K562 (cell line): ENCODE data around the gene CLHC1. TPM values are rescaled to one million over a fixed set of nuclear protein-coding genes. Genes with fewer than 3 reads are reported as not detected.

Experiments used
- ETS2 ChIP-seq: IDR thresholded peaks from 2 replicates; pipeline ENCODE4 v1.6.1; 2016; ENCODE audit warnings: borderline replicate concordance, missing genetic modification characterization, mild to moderate bottlenecking, moderate library complexity, missing compliant biosample characterization; ENCODE audit not compliant: poor library complexity, severe bottlenecking
- FOXJ2 ChIP-seq: fragments of 200-800 bp; sonication (Bioruptor generic); IDR thresholded peaks from 2 replicates; pipeline ENCODE4 v1.6.1; 2016; ENCODE audit warnings: missing genetic modification characterization, missing compliant biosample characterization
- JUNB ChIP-seq: fragments of 450-650 bp; formaldehyde crosslinking; conservative IDR thresholded peaks from 2 replicates; pipeline ENCODE4 v1.4.0; 2020; ENCODE audit warnings: mild to moderate bottlenecking
- PHB ChIP-seq: fragments of 250-450 bp; sonication (Bioruptor Pico); IDR thresholded peaks from 2 replicates; pipeline ENCODE4 v1.5.0; 2021
- PHF20 ChIP-seq: fragments of 450-650 bp; IDR thresholded peaks from 2 replicates; pipeline ENCODE4 v1.6.1; 2018; ENCODE audit not compliant: partially characterized antibody
- PHTF2 ChIP-seq: fragments of 250-450 bp; sonication (Bioruptor Pico); IDR thresholded peaks from 2 replicates; pipeline ENCODE4 v1.5.0; 2021; ENCODE audit warnings: mild to moderate bottlenecking
- RNF219 ChIP-seq: fragments of 250-450 bp; sonication (Bioruptor Pico); IDR thresholded peaks from 2 replicates; pipeline ENCODE4 v1.5.0; 2022; ENCODE audit warnings: mild to moderate bottlenecking
- TAF7 ChIP-seq: fragments of 450-650 bp; IDR thresholded peaks from 2 replicates; pipeline ENCODE4 v1.6.1; 2016; ENCODE audit warnings: missing genetic modification characterization, missing compliant biosample characterization
- TAL1 ChIP-seq: fragments of 450-650 bp; IDR thresholded peaks from 2 replicates; pipeline ENCODE4 v1.6.1; 2016; ENCODE audit warnings: mild to moderate bottlenecking
- TBP ChIP-seq: optimal IDR thresholded peaks from 2 replicates; pipeline ENCODE3; 2011; ENCODE audit warnings: low read depth, low read length, improper control_type of control experiment
- XRCC5 ChIP-seq: fragments of 200-400 bp; formaldehyde crosslinking; IDR thresholded peaks from 2 replicates; pipeline ENCODE4 v1.6.1; 2017; ENCODE audit warnings: low read depth, mild to moderate bottlenecking, low read length
- ZBTB12 ChIP-seq: fragments of 250-450 bp; sonication (Bioruptor Pico); IDR thresholded peaks from 2 replicates; pipeline ENCODE4 v1.4.0; 2020
- ZNF124 ChIP-seq: sonication (generic); formaldehyde crosslinking; IDR thresholded peaks from 2 replicates; pipeline ENCODE4 v1.8.1; 2022; ENCODE audit warnings: missing genetic modification reagents
- ZNF282 ChIP-seq: sonication (generic); formaldehyde crosslinking; IDR thresholded peaks from 2 replicates; pipeline ENCODE4 v1.8.1; 2023; ENCODE audit warnings: missing genetic modification reagents
- ZNF512 ChIP-seq: IDR thresholded peaks from 2 replicates; pipeline ENCODE4 v1.6.1; 2016; ENCODE audit warnings: missing genetic modification characterization, missing compliant biosample characterization
- polyA plus RNA-seq, 8 experiments: library from polyadenylated mRNA; depleted of rRNA in 4 of 8; stranded (reverse) in 5 of 8; unstranded in 3 of 8; fragments of >200 nt; fragmentation: Nextera tagmentation in 2 of 8; fragmentation: Illumina TruSeq in 1 of 8; extraction: Ambion mirVana in 2 of 8; extraction: Trizol in 1 of 8; gene quantifications; 2 replicates each; pipeline versions ENCODE4 v1.2.1 to v1.2.3, GENCODE V29; 2011 to 2014; ENCODE audit warnings: inconsistent platforms in 1 of 8, missing spikeins in 1 of 8
- total RNA-seq, 7 experiments: library from RNA; depleted of rRNA in 6 of 7; stranded (reverse); fragments of >200 nt in 6 of 7; fragmentation: Illumina TruSeq in 2 of 7; extraction: Trizol in 2 of 7; gene quantifications; 2 replicates each; pipeline versions ENCODE4 v1.2.1 to v1.2.3, GENCODE V29; 2011 to 2021; ENCODE audit warnings: low replicate concordance in 1 of 7
- TF ChIP-seq, protein P1 (sequence below): sonication (generic); formaldehyde crosslinking; IDR thresholded peaks from 2 replicates; pipeline ENCODE4 v1.8.1; 2023; ENCODE audit warnings: mild to moderate bottlenecking, missing genetic modification reagents
- TF ChIP-seq, protein P2 (sequence below): fragments of 450-650 bp; IDR thresholded peaks from one replicate; pipeline ENCODE4 v1.6.1; 2018; ENCODE audit warnings: mild to moderate bottlenecking, moderate library complexity; ENCODE audit not compliant: partially characterized antibody

CLHC1 gene
- total and polyA plus RNA-seq, 9 of the 15 experiments (the other 6 are each of a cell fraction or from before 2014, with no cell fraction given), result 3.7 to 14.3 (median 8.6) TPM

- TF ChIP-seq RNF219 (CRISPR knock-in tag) (no peak), TAL1 (no peak), ETS2 (tag) (no peak), ZNF124 (CRISPR knock-in tag) (no peak), PHTF2 (CRISPR knock-in tag) (no peak), TAF7 (peak; percentile 85), XRCC5 (peak; percentile 96), FOXJ2 (tag) (no peak), PHF20 (peak; percentile 99), ZNF282 (CRISPR knock-in tag) (no peak), TBP (peak; percentile 86), PHB (CRISPR knock-in tag) (peak; percentile 82; the same call in 1 of the 2 replicates), JUNB (no peak), ZBTB12 (CRISPR knock-in tag) (peak; percentile 31; the same call in 1 of the 2 replicates), ZNF512 (tag) (peak; percentile 100)
- TF ChIP-seq, protein P1, sequence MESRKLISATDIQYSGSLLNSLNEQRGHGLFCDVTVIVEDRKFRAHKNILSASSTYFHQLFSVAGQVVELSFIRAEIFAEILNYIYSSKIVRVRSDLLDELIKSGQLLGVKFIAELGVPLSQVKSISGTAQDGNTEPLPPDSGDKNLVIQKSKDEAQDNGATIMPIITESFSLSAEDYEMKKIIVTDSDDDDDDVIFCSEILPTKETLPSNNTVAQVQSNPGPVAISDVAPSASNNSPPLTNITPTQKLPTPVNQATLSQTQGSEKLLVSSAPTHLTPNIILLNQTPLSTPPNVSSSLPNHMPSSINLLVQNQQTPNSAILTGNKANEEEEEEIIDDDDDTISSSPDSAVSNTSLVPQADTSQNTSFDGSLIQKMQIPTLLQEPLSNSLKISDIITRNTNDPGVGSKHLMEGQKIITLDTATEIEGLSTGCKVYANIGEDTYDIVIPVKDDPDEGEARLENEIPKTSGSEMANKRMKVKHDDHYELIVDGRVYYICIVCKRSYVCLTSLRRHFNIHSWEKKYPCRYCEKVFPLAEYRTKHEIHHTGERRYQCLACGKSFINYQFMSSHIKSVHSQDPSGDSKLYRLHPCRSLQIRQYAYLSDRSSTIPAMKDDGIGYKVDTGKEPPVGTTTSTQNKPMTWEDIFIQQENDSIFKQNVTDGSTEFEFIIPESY (CRISPR knock-in tag), result peak; percentile 72; the same call in 1 of the 2 replicates
- TF ChIP-seq, protein P2, sequence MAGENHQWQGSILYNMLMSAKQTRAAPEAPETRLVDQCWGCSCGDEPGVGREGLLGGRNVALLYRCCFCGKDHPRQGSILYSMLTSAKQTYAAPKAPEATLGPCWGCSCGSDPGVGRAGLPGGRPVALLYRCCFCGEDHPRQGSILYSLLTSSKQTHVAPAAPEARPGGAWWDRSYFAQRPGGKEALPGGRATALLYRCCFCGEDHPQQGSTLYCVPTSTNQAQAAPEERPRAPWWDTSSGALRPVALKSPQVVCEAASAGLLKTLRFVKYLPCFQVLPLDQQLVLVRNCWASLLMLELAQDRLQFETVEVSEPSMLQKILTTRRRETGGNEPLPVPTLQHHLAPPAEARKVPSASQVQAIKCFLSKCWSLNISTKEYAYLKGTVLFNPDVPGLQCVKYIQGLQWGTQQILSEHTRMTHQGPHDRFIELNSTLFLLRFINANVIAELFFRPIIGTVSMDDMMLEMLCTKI, result no peak
Measured at GRCh38 chr2:55268907-55269644, 37.0 kb upstream of the CLHC1 start, which contains the start of gene MTIF2 (continued).
